GM23338 (cell line): ENCODE data around the gene HOXB3. TPM values are rescaled to one million over a fixed set of nuclear protein-coding genes. Genes with fewer than 3 reads are reported as not detected.

Experiments used
- ATAC-seq: fragments of 200-7000 bp; cut with Tn5 transposase; 3 replicates; pipeline ENCODE4 v1.9.1; 2020
- DNase-seq: peaks from one replicate; pipeline ENCODE4 v3.0.0-alpha.2; 2015; ENCODE audit warnings: low spot score
- H2AFZ ChIP-seq: fragments of 200-600 bp; sonication (generic); 2 replicates; pipeline ENCODE4 v1.8.0; 2016; ENCODE audit warnings: antibody characterized with exemption, mild to moderate bottlenecking, moderate library complexity
- H3F3A ChIP-seq: fragments of 200-600 bp; sonication (generic); replicated peaks from 2 replicates; pipeline ENCODE4 v1.8.0; 2017; ENCODE audit warnings: antibody characterized with exemption, mixed run types, low read depth
- H3K27ac ChIP-seq: fragments of 200-600 bp; sonication (generic); 2 replicates; pipeline ENCODE4 v1.6.1; 2016; ENCODE audit warnings: low read depth
- H3K27me3 ChIP-seq: fragments of 200-600 bp; sonication (generic); 2 replicates; pipeline ENCODE4 v1.8.0; 2016; ENCODE audit warnings: mild to moderate bottlenecking, mixed run types, moderate library complexity; ENCODE audit not compliant: insufficient read depth
- H3K36me3 ChIP-seq: fragments of 200-600 bp; sonication (generic); 2 replicates; pipeline ENCODE4 v1.8.0; 2016; ENCODE audit warnings: mild to moderate bottlenecking; ENCODE audit not compliant: insufficient read depth
- H3K4me1 ChIP-seq: fragments of 200-600 bp; sonication (generic); 2 replicates; pipeline ENCODE4 v1.8.0; 2016; ENCODE audit warnings: mild to moderate bottlenecking, moderate library complexity; ENCODE audit not compliant: insufficient read depth
- H3K4me2 ChIP-seq: fragments of 200-600 bp; sonication (generic); 2 replicates; pipeline ENCODE4 v1.7.1; 2017; ENCODE audit warnings: mixed run types
- H3K4me3 ChIP-seq: fragments of 200-600 bp; sonication (generic); 2 replicates; pipeline ENCODE4 v1.6.1; 2016; ENCODE audit warnings: mixed run types
- H3K79me2 ChIP-seq: fragments of 200-600 bp; sonication (generic); replicated peaks from 2 replicates; pipeline ENCODE4 v1.8.0; 2017; ENCODE audit warnings: mild to moderate bottlenecking; ENCODE audit not compliant: insufficient read depth
- H3K9me2 ChIP-seq: fragments of 200-600 bp; sonication (generic); 2 replicates; pipeline ENCODE4 v1.8.0; 2017; ENCODE audit not compliant: insufficient read depth
- H4K20me1 ChIP-seq: fragments of 200-600 bp; sonication (generic); replicated peaks from 2 replicates; pipeline ENCODE4 v1.8.0; 2017; ENCODE audit warnings: mild to moderate bottlenecking; ENCODE audit not compliant: insufficient read depth
- H3K27ac Mint-ChIP-seq: 2 replicates; pipeline ENCODE4 v1.8.0; 2020; ENCODE audit warnings: inconsistent platforms, mild to moderate bottlenecking, moderate library complexity, mixed read lengths
- H3K27me3 Mint-ChIP-seq: 3 replicates; pipeline ENCODE4 v1.8.0; 2022; ENCODE audit warnings: low read depth, mild to moderate bottlenecking, moderate library complexity, mixed read lengths, inconsistent platforms; ENCODE audit not compliant: insufficient read depth, poor library complexity
- H3K36me3 Mint-ChIP-seq: 3 replicates; pipeline ENCODE4 v1.8.0; 2021; ENCODE audit warnings: low read depth, mild to moderate bottlenecking, inconsistent platforms, moderate library complexity, mixed read lengths
- H3K4me1 Mint-ChIP-seq: 3 replicates; pipeline ENCODE4 v1.8.0; 2020; ENCODE audit warnings: mild to moderate bottlenecking, inconsistent platforms, mixed read lengths
- H3K4me3 Mint-ChIP-seq: 3 replicates; pipeline ENCODE4 v1.8.0; 2021; ENCODE audit warnings: moderate library complexity, mild to moderate bottlenecking, inconsistent platforms, mixed read lengths
- H3K9me3 Mint-ChIP-seq: 3 replicates; pipeline ENCODE4 v1.8.0; 2020; ENCODE audit warnings: moderate library complexity, mild to moderate bottlenecking, inconsistent platforms, mixed read lengths
- CREB1 ChIP-seq: fragments of 250-450 bp; sonication (Bioruptor Pico); IDR thresholded peaks from 2 replicates; pipeline ENCODE4 v1.5.0; 2020; ENCODE audit warnings: low read depth, mild to moderate bottlenecking, moderate library complexity
- ETS1 ChIP-seq: IDR thresholded peaks from 2 replicates; pipeline ENCODE4 v1.6.1; 2016; ENCODE audit warnings: antibody characterized with exemption
- EZH2 ChIP-seq: fragments of 200-600 bp; sonication (generic); IDR thresholded peaks from one replicate; pipeline ENCODE4 v1.8.0; 2017; ENCODE audit warnings: antibody characterized with exemption, mild to moderate bottlenecking, low read depth; ENCODE audit not compliant: unreplicated experiment
- EZH2phosphoT487 ChIP-seq: fragments of 200-600 bp; sonication (generic); IDR thresholded peaks from one replicate; pipeline ENCODE4 v1.8.1; 2018; ENCODE audit warnings: antibody characterized with exemption; ENCODE audit not compliant: unreplicated experiment
- POLR2AphosphoS5 ChIP-seq: IDR thresholded peaks from 2 replicates; pipeline ENCODE4 v1.6.1; 2016; ENCODE audit warnings: antibody characterized with exemption, low read depth
- ZNF331 ChIP-seq: fragments of 250-450 bp; sonication (Bioruptor Pico); IDR thresholded peaks from 2 replicates; pipeline ENCODE4 v1.5.0; 2020; ENCODE audit warnings: low read depth, mild to moderate bottlenecking, moderate library complexity
- polyA plus RNA-seq: library from polyadenylated mRNA; unstranded; fragments of >200 nt; fragmentation: Nextera tagmentation; extraction: Ambion mirVana; gene quantifications from 2 replicates; pipeline ENCODE4 v1.2.1, GENCODE V29; 2016
- total RNA-seq: library from RNA; depleted of rRNA; stranded (reverse); fragments of >200 nt; shearing (Covaris generic); gene quantifications from 2 replicates; pipeline ENCODE4 v1.2.3, GENCODE V29; 2014
- TF ChIP-seq, protein P1 (sequence below): IDR thresholded peaks from one replicate; pipeline ENCODE4 v1.6.1; 2018; ENCODE audit warnings: antibody characterized with exemption; ENCODE audit not compliant: unreplicated experiment

HOXB3 gene
- total and polyA plus RNA-seq, 2 experiments from 2014 or later: 0.17 TPM; not detected in 1

- no peak overlapping the region for H2AFZ ChIP-seq
- peaks cover 21% of the 10 kb centered on the region for H3K4me1 Mint-ChIP-seq
- H3K4me1 ChIP-seq: peaks cover 27% of the 10 kb centered on the region
- no peaks in the 10 kb centered on the region for H3K79me2 ChIP-seq
- no peak for ATAC-seq
- H3K4me2 ChIP-seq: no peak overlapping the region
- peaks cover 52% of the 10 kb centered on the region for H4K20me1 ChIP-seq
- no peak overlapping the region for H3K4me3 Mint-ChIP-seq
- H3F3A ChIP-seq: peaks cover 45% of the 10 kb centered on the region
- no peak overlapping the region for H3K27ac ChIP-seq
- peaks cover 3% of the 10 kb centered on the region; the same call in 2 of the 3 replicates for H3K36me3 Mint-ChIP-seq
- H3K9me3 Mint-ChIP-seq: peaks cover 4% of the 10 kb centered on the region; the same call in 2 of the 3 replicates
- H3K27ac Mint-ChIP-seq: no peak overlapping the region
- no peaks in the 10 kb centered on the region for H3K9me2 ChIP-seq
- peaks cover 100% of the 10 kb centered on the region for H3K27me3 ChIP-seq
- peaks cover 97% of the 10 kb centered on the region for H3K27me3 Mint-ChIP-seq
- H3K36me3 ChIP-seq: no peaks in the 10 kb centered on the region
- DNase-seq: no peak
- no peak overlapping the region for H3K4me3 ChIP-seq
- TF ChIP-seq EZH2: peak; percentile 5
- no peak for TF ChIP-seq CREB1 (CRISPR knock-in tag)
Measured at GRCh38 chr17:48623583-48623982, 33.5 kb upstream of the HOXB3 start.

GRCh38 chr17:48622857-48623256 is 32.8 kb upstream of the HOXB3 start:
- ATAC-seq (no peak), DNase-seq (no peak)
- H3K36me3 Mint-ChIP-seq: peaks cover 3% of the 10 kb centered on the region; the same call in 2 of the 3 replicates
- H3K9me3 Mint-ChIP-seq: peaks cover 4% of the 10 kb centered on the region; the same call in 2 of the 3 replicates
- Histone ChIP-seq H3K4me3 (no peak overlapping the region), H3K27me3 (peaks cover 100% of the 10 kb centered on the region), H3K9me2 (no peaks in the 10 kb centered on the region), H3K27ac (no peak overlapping the region), H2AFZ (no peak overlapping the region), H3K4me2 (no peak overlapping the region), H3K79me2 (no peaks in the 10 kb centered on the region), H3K36me3 (no peaks in the 10 kb centered on the region), H4K20me1 (peaks cover 50% of the 10 kb centered on the region), H3K4me1 (peaks cover 32% of the 10 kb centered on the region), H3F3A (peaks cover 44% of the 10 kb centered on the region)
- no peak overlapping the region for H3K4me3 Mint-ChIP-seq
- H3K4me1 Mint-ChIP-seq: peaks cover 26% of the 10 kb centered on the region
- TF ChIP-seq POLR2AphosphoS5: no peak
- peak; percentile 95 for TF ChIP-seq EZH2
- H3K27me3 Mint-ChIP-seq: peaks cover 97% of the 10 kb centered on the region
- H3K27ac Mint-ChIP-seq: no peak overlapping the region

- peaks cover 97% of the 10 kb centered on the region for H3K27me3 Mint-ChIP-seq
- Histone ChIP-seq H3K4me2 (no peak overlapping the region), H3F3A (peaks cover 42% of the 10 kb centered on the region), H3K27ac (no peak overlapping the region), H3K27me3 (peaks cover 100% of the 10 kb centered on the region), H3K4me1 (peaks cover 29% of the 10 kb centered on the region), H3K4me3 (no peak overlapping the region), H3K79me2 (no peaks in the 10 kb centered on the region), H2AFZ (no peak overlapping the region), H3K9me2 (no peaks in the 10 kb centered on the region), H3K36me3 (no peaks in the 10 kb centered on the region), H4K20me1 (peaks cover 51% of the 10 kb centered on the region)
- peaks cover 8% of the 10 kb centered on the region; the same call in 2 of the 3 replicates for H3K9me3 Mint-ChIP-seq
- peaks cover 3% of the 10 kb centered on the region; the same call in 2 of the 3 replicates for H3K36me3 Mint-ChIP-seq
- TF ChIP-seq EZH2phosphoT487 (peak; percentile 81), ZNF331 (CRISPR knock-in tag) (no peak), EZH2 (peak; percentile 91), ETS1 (no peak)
- TF ChIP-seq, protein P1, sequence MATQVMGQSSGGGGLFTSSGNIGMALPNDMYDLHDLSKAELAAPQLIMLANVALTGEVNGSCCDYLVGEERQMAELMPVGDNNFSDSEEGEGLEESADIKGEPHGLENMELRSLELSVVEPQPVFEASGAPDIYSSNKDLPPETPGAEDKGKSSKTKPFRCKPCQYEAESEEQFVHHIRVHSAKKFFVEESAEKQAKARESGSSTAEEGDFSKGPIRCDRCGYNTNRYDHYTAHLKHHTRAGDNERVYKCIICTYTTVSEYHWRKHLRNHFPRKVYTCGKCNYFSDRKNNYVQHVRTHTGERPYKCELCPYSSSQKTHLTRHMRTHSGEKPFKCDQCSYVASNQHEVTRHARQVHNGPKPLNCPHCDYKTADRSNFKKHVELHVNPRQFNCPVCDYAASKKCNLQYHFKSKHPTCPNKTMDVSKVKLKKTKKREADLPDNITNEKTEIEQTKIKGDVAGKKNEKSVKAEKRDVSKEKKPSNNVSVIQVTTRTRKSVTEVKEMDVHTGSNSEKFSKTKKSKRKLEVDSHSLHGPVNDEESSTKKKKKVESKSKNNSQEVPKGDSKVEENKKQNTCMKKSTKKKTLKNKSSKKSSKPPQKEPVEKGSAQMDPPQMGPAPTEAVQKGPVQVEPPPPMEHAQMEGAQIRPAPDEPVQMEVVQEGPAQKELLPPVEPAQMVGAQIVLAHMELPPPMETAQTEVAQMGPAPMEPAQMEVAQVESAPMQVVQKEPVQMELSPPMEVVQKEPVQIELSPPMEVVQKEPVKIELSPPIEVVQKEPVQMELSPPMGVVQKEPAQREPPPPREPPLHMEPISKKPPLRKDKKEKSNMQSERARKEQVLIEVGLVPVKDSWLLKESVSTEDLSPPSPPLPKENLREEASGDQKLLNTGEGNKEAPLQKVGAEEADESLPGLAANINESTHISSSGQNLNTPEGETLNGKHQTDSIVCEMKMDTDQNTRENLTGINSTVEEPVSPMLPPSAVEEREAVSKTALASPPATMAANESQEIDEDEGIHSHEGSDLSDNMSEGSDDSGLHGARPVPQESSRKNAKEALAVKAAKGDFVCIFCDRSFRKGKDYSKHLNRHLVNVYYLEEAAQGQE: no peak
- ATAC-seq: no peak
- H3K27ac Mint-ChIP-seq: no peak overlapping the region
- peak overlapping the region; percentile 6; the same call in 1 of the 3 replicates for H3K4me3 Mint-ChIP-seq
- peaks cover 21% of the 10 kb centered on the region for H3K4me1 Mint-ChIP-seq
- DNase-seq: no peak
Measured at GRCh38 chr17:48621410-48622392, 31.7 kb upstream of the HOXB3 start.
